Measurements from ENCODE around the gene GPC6.

Gene GPC6

DNA sequence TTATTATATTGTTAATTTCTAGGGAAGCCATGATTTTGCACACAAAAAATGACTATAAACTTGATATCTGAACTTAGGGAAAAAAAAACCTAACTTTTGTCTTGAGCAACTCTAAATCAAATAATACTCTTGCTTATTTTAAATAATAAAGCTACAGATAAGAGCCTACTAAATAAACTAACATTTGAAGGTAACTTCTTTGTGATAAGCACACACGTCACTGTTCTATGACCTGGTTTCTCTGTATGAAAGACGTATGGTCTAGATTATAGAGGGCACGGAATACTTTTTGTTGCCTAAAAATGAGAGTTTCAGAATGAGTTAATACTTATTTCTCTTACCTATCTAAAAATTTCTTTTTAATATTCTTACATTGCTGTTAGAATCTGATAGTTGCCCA, 649.6 kb downstream of the GPC6 start:
- no peak for DNase-seq (ENCODE audit: low read depth)
- no peak overlapping the region for H3K4me3 ChIP-seq (ENCODE audit: low read length)
- TF ChIP-seq, protein P1, sequence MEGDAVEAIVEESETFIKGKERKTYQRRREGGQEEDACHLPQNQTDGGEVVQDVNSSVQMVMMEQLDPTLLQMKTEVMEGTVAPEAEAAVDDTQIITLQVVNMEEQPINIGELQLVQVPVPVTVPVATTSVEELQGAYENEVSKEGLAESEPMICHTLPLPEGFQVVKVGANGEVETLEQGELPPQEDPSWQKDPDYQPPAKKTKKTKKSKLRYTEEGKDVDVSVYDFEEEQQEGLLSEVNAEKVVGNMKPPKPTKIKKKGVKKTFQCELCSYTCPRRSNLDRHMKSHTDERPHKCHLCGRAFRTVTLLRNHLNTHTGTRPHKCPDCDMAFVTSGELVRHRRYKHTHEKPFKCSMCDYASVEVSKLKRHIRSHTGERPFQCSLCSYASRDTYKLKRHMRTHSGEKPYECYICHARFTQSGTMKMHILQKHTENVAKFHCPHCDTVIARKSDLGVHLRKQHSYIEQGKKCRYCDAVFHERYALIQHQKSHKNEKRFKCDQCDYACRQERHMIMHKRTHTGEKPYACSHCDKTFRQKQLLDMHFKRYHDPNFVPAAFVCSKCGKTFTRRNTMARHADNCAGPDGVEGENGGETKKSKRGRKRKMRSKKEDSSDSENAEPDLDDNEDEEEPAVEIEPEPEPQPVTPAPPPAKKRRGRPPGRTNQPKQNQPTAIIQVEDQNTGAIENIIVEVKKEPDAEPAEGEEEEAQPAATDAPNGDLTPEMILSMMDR (conservative IDR thresholded peaks at IDR 0.05; ENCODE audit: low read length): no peak

DNA sequence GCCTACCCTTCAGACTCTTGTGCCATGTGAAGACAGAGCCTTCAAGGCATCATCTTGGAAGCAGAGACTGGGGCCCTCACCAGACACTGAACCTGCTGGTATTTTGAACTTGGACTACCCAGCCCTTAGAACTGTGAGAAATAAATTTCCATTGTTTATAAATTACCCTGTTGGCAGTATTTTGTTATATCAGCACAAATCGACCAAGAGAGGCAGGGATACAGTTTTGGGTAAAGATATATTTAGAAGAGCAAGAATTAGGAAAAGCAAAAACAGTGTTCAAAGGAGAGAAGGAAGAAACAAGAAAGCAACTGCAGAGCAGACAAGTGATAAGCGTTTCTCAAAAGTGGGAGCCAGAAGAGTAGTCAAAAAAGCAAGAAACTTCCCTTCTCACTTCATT, 652.1 kb downstream of the GPC6 start:
- no peak for DNase-seq (ENCODE audit: low read depth)
- H3K4me3 ChIP-seq (ENCODE audit: low read length): no peak overlapping the region
- TF ChIP-seq, protein P1 (conservative IDR thresholded peaks at IDR 0.05; ENCODE audit: low read length): no peak

DNA sequence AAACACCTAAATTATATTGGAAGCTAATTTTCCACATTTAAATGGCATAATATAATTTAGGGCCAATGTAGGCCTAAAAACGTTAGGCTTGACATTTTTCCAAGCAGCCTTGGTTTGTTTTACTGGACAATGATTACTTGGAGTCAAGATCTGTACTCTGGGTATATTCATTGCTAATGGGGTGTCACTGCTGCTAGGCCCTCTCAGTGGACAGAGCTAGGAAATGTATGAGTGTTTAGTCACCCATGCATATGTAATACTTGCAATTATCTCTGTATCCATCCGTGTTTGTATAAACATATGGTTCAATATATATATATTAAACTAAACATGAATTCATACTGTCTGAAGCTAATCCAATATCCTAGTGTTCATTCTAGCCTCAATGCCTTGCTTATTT, 654.8 kb downstream of the GPC6 start:
- no peak overlapping the region for H3K4me3 ChIP-seq (ENCODE audit: low read length)
- TF ChIP-seq, protein P1 (conservative IDR thresholded peaks at IDR 0.05; ENCODE audit: low read length): no peak

DNA sequence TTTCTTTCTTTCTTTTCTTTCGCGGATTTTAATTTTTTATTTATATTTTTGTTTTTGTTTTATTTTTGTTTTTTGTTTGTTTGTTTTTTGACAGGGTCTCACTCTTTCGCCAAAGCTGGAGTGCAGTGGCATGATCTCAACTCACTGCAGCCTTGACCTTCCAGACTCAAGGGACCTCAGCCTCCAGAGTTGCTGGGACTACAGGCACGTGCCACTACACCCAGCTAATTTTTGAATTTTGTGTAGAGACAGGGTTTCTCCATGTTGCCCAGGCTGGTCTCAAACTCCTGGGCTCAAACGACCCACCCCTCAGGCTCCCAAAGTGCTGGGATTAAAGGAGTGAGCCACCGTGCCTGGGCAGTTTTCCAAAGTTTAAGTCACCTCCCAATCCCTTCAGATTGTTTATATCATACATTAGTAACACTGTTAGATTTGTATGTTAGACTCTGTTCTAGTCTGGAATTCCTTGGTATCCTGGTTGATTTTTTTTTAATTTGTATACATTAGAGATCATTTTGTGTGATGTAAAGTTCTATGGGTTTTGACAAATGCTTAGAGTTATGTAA, 655.6 kb downstream of the GPC6 start:
- DNase-seq (ENCODE audit: low read depth): no peak
- TF ChIP-seq, protein P1 (conservative IDR thresholded peaks at IDR 0.05; ENCODE audit: low read length): no peak
- H3K4me3 ChIP-seq (ENCODE audit: low read length): no peak overlapping the region

More for the DNA sequence above, 654.8 kb downstream of the GPC6 start:
- DNase-seq (ENCODE audit: low read depth): no peak

DNA sequence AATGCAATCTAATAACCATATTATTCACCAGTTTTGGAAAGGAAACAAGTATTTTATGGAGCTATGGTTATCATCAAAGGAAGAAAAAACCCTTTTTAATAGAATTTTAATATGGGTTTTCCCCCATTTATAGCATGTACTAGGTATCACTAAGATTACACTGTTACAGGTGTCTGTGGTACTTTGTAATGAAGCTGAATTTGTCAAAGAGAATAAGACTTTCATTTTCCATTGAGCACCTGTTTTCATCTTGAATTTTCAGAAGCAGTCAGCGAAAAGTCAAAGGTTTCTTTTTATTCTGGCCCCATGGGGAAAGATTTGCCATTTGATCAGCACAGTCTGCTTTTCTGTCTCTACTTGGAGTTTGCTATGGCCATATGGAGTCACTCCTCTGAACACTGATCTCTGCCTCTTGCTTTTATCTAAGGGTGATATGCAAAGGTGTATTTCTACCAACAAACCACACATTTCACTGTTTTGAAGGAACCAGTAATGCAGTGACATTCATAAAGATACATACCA, 662.9 kb downstream of the GPC6 start:
- DNase-seq (ENCODE audit: low read depth): no peak
- TF ChIP-seq, protein P1 (conservative IDR thresholded peaks at IDR 0.05; ENCODE audit: low read length): no peak
- no peak overlapping the region for H3K4me3 ChIP-seq (ENCODE audit: low read length)

DNA sequence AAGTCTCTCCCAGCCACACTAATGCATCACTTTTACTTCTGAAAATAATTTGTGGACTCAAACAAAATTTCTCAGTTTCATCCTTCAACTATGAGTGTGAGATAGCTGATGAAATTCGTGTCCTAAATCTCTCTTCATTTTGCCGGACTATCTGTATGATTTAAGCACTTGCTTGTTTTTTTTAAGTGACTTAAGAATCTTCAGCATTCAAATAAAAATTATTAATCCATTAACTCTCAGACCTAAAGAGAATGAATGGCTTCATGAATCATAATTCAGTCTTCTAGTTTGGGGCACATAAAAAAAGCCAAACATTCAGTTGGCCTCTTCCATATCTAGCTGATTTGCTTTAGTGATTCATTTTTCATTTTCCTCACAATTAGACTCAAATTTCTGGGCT, 673.4 kb downstream of the GPC6 start:
- no peak overlapping the region for H3K4me3 ChIP-seq (ENCODE audit: low read length)
- peak; percentile 15 for DNase-seq (ENCODE audit: low read depth)
- TF ChIP-seq, protein P1 (conservative IDR thresholded peaks at IDR 0.05; ENCODE audit: low read length): no peak

DNA sequence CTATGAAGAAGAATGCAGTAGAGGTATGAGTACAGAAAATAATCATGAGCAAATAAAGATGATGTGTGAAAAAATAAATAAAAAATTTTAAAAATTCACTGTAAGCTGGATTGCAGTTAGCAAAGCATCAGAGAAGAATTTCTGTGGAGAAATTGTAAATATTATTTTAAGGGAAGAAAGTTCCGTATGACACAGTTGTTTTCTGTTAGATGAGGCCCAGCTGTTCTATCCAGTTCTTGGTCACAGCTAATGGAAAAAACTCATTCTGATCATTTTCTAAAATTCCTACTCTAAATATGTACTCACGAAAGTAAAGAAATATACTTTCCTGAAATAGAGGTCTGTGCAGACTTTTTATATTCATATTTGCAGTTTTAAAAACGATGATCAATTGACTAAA, 674.1 kb downstream of the GPC6 start:
- no peak overlapping the region for H3K4me3 ChIP-seq (ENCODE audit: low read length)
- TF ChIP-seq, protein P1 (conservative IDR thresholded peaks at IDR 0.05; ENCODE audit: low read length): no peak
- peak; percentile 11 for DNase-seq (ENCODE audit: low read depth)
